Spleen (tissue), 11 donors: Measurements from ENCODE around the gene PPP1R12B. TPM values are rescaled to one million over a fixed set of nuclear protein-coding genes. Genes with fewer than 3 reads are reported as not detected.
"Not testable (repeated sequence)": the region's sequence is repeated elsewhere in the genome, so short reads cannot be mapped to it uniquely, and the experiment has no call there.

Source experiments
- DNase-seq: peaks from one replicate; pipeline ENCODE4 v3.0.0-alpha.2; 2020
- H3K27ac ChIP-seq, 8 donors: fragments of 200-600 bp; sonication (generic) in 7 of 8; 1 replicate in 4 of 8; 2 replicates in 4 of 8; pipeline versions ENCODE4 v1.5.0 to v1.8.0; 2016 to 2021; ENCODE audit warnings: inconsistent platforms in 4 of 8, mild to moderate bottlenecking in 4 of 8, moderate library complexity in 1 of 8
- H3K27me3 ChIP-seq, 7 donors: fragments of 200-600 bp; sonication (generic) in 6 of 7; replicated peaks in 1 of 7; 1 replicate in 4 of 7; 2 replicates in 3 of 7; pipeline versions ENCODE4 v1.5.0 to v1.8.0; 2016 to 2021; ENCODE audit warnings: inconsistent platforms in 3 of 7, mild to moderate bottlenecking in 1 of 7
- H3K36me3 ChIP-seq, 6 donors: fragments of 200-600 bp; sonication (generic) in 5 of 6; 1 replicate in 4 of 6; 2 replicates in 2 of 6; pipeline versions ENCODE4 v1.5.0 to v1.8.0; 2016 to 2021; ENCODE audit warnings: inconsistent platforms in 2 of 6
- H3K4me1 ChIP-seq, 6 donors: fragments of 200-600 bp; sonication (generic) in 5 of 6; 1 replicate in 3 of 6; 2 replicates in 3 of 6; pipeline versions ENCODE4 v1.5.0 to v1.8.0; 2016 to 2021; ENCODE audit warnings: inconsistent platforms in 3 of 6
- H3K4me3 ChIP-seq, 8 donors: fragments of 200-600 bp; sonication (generic) in 7 of 8; 1 replicate in 4 of 8; 2 replicates in 4 of 8; pipeline versions ENCODE4 v1.5.0 to v1.8.0; 2016 to 2021; ENCODE audit warnings: inconsistent platforms in 4 of 8, mild to moderate bottlenecking in 4 of 8, moderate library complexity in 2 of 8
- H3K9me3 ChIP-seq, 8 donors: fragments of 200-600 bp; sonication (generic) in 7 of 8; 1 replicate in 4 of 8; 2 replicates in 4 of 8; pipeline versions ENCODE4 v1.5.0 to v1.8.0; 2016 to 2021; ENCODE audit warnings: inconsistent platforms in 4 of 8
- CTCF ChIP-seq, 11 experiments: fragments of 200-600 bp in 7 of 11; fragments of 450-650 bp in 4 of 11; sonication (generic) in 4 of 11; IDR thresholded peaks in 8 of 11; conservative IDR thresholded peaks in 3 of 11; 1 replicate in 7 of 11; 2 replicates in 4 of 11; pipeline versions ENCODE4 v1.4.0 to v1.8.0; 2016 to 2021; ENCODE audit warnings: antibody characterized with exemption in 11 of 11, inconsistent platforms in 4 of 11, mild to moderate bottlenecking in 1 of 11
- POLR2A ChIP-seq, 3 donors: fragments of 450-650 bp; IDR thresholded peaks; one replicate each; pipeline ENCODE4 v1.5.1; 2017; ENCODE audit warnings: antibody characterized with exemption in 3 of 3, mild to moderate bottlenecking in 1 of 3
- POLR2AphosphoS5 ChIP-seq, 3 donors: sonication (generic); formaldehyde crosslinking; IDR thresholded peaks; one replicate each; pipeline ENCODE4 v1.5.1; 2017; ENCODE audit warnings: antibody characterized with exemption in 3 of 3
- WGBS, 5 donors: extraction: QIAGEN DNeasy Blood & Tissue Kit in 3 of 5; methylation state at CpG; one replicate each; pipeline versions ENCODE4 v1.1.5 to v1.1.7; 2013 to 2018; 5-methylcytosine and 5-hydroxymethylcytosine counted together
- intact Hi-C: fragments of 100-400 bp; cut with DNase I; formaldehyde crosslinking; loops from one replicate; pipeline ENCODE4 v1.15.0; 2023; ENCODE audit warnings: low total_unique reads
- polyA plus RNA-seq, 3 donors: library from polyadenylated mRNA; stranded (reverse); fragments of 200-250 nt; gene quantifications; one replicate each; pipeline ENCODE4 v1.2.1, GENCODE V29; 2013
- total RNA-seq, 7 donors: library from RNA; depleted of rRNA in 3 of 7; stranded (reverse); fragments of >200 nt in 3 of 7; fragmentation: NEBNext Ultra II Directional in 4 of 7; extraction: Animal tissue kit (Norgen Biotek cat#: 25700) in 4 of 7; gene quantifications; one replicate each; pipeline versions ENCODE4 v1.1.0 to v1.2.1, GENCODE V29; 2016 to 2021
- donor health status: healthy with polysubstance abuse.
- donor health status: DM: no; HTN: no; CAD: no; lungs with moderate emphysema.
- donor health status: DM: no; HTN: no; CAD: no.
- donor health status: Bipolar disorder and iron deficiency.
- donor health status: healthy.
- donor health status: DM: no; HTN: no; CAD: no.
- donor health status: DM: yes; HTN: yes; CAD: no.

PPP1R12B gene
- total and polyA plus RNA-seq, 10 donors = 2.4 to 124 (median 73.7) TPM

GRCh38 chr1:202433155-202434043 lies 84.9 kb downstream of the PPP1R12B start:
- H3K36me3 ChIP-seq = peaks cover 7 to 97% (median 44%) of the 10 kb centered on the region in 6 donors
- no peak overlapping the region for H3K4me3 ChIP-seq
- intact Hi-C loops = no loop called here
- no peaks in the 10 kb centered on the region for H3K27me3 ChIP-seq
- no peak for DNase-seq
- no peaks in the 10 kb centered on the region for H3K9me3 ChIP-seq
- WGBS, 5 donors = 81 to 91% (median 82%) methylated on average over 3 of the region's 3 CpGs
- no peak overlapping the region for H3K27ac ChIP-seq
- TF ChIP-seq CTCF (IDR thresholded peaks at IDR 0.05 in 8 of 11, conservative IDR thresholded peaks at IDR 0.05 in 3 of 11) (no peak), POLR2A (IDR thresholded peaks at IDR 0.05) (no peak), POLR2AphosphoS5 (IDR thresholded peaks at IDR 0.05) (no peak)
- H3K4me1 ChIP-seq = no peaks in the 10 kb centered on the region

- no peak for TF ChIP-seq POLR2AphosphoS5 (IDR thresholded peaks at IDR 0.05)
- no peak for TF ChIP-seq CTCF (IDR thresholded peaks at IDR 0.05 in 8 of 11, conservative IDR thresholded peaks at IDR 0.05 in 3 of 11)
- TF ChIP-seq POLR2A (IDR thresholded peaks at IDR 0.05) = no peak
- no peaks in the 10 kb centered on the region for H3K27me3 ChIP-seq
- DNase-seq = no peak
- H3K36me3 ChIP-seq = peaks cover 8 to 97% (median 50%) of the 10 kb centered on the region in 6 donors
- H3K4me1 ChIP-seq = no peaks in the 10 kb centered on the region
- no peaks in the 10 kb centered on the region for H3K9me3 ChIP-seq
- no peak overlapping the region for H3K27ac ChIP-seq
- no peak overlapping the region for H3K4me3 ChIP-seq
- intact Hi-C loops = no loop called here
Observed at GRCh38 chr1:202434059-202434458, 85.6 kb downstream of the PPP1R12B start.

GRCh38 chr1:202438393-202439174 lies 90.1 kb downstream of the PPP1R12B start:
- TF ChIP-seq POLR2AphosphoS5 (IDR thresholded peaks at IDR 0.05) = no peak
- no peak for TF ChIP-seq CTCF (IDR thresholded peaks at IDR 0.05 in 8 of 11, conservative IDR thresholded peaks at IDR 0.05 in 3 of 11)
- no peak for TF ChIP-seq POLR2A (IDR thresholded peaks at IDR 0.05)
- Histone ChIP-seq H3K36me3 (peaks cover 10 to 100% (median 49%) of the 10 kb centered on the region in 6 donors), H3K27ac (no peak overlapping the region), H3K27me3 (no peaks in the 10 kb centered on the region), H3K4me1 (peaks cover 0 to 7% (median 0%) of the 10 kb centered on the region in 6 donors), H3K4me3 (no peak overlapping the region), H3K9me3 (no peaks in the 10 kb centered on the region)
- 95 to 97% (median 96%) methylated on average over 16 to 37 of the region's 37 CpGs for WGBS, 5 donors
- DNase-seq = no peak
- intact Hi-C loops = no loop called here

- no peak overlapping the region for H3K4me3 ChIP-seq
- peaks cover 10 to 98% (median 47%) of the 10 kb centered on the region in 6 donors for H3K36me3 ChIP-seq
- TF ChIP-seq POLR2AphosphoS5 (IDR thresholded peaks at IDR 0.05) (no peak), POLR2A (IDR thresholded peaks at IDR 0.05) (no peak), CTCF (IDR thresholded peaks at IDR 0.05 in 8 of 11, conservative IDR thresholded peaks at IDR 0.05 in 3 of 11) (no peak)
- WGBS, 5 donors = 89 to 100% (median 97%) methylated on average over 8 to 14 of the region's 14 CpGs
- H3K4me1 ChIP-seq = peaks cover 0 to 7% (median 0%) of the 10 kb centered on the region in 6 donors
- H3K27ac ChIP-seq = no peak overlapping the region
- no peaks in the 10 kb centered on the region for H3K27me3 ChIP-seq
- intact Hi-C loops = no loop called here
- no peak for DNase-seq
- H3K9me3 ChIP-seq = no peaks in the 10 kb centered on the region
Observed at GRCh38 chr1:202439308-202439707, 90.8 kb downstream of the PPP1R12B start.

GRCh38 chr1:202448140-202448539 lies 99.6 kb downstream of the PPP1R12B start:
- WGBS, 5 donors = 62 to 75% (median 72%) methylated on average over 2 of the region's 2 CpGs
- H3K27me3 ChIP-seq = not testable (repeated sequence)

GRCh38 chr1:202451641-202452040 lies 103.1 kb downstream of the PPP1R12B start:
- DNase-seq, intact Hi-C loops, H3K27ac ChIP-seq, H3K4me1 ChIP-seq, H3K4me3 ChIP-seq, H3K9me3 ChIP-seq, H3K27me3 ChIP-seq: not testable (repeated sequence)
- 96 to 100% (median 97%) methylated on average over 15 to 24 of the region's 26 CpGs; no CpG with 5 or more reads in 1 of the 5 donors for WGBS, 5 donors
- H3K36me3 ChIP-seq = peaks cover 0 to 69% (median 15%) of the 10 kb centered on the region in 6 donors

More at GRCh38 chr1:202448140-202448539, 99.6 kb downstream of the PPP1R12B start:
- DNase-seq, H3K9me3 ChIP-seq, H3K4me1 ChIP-seq, H3K4me3 ChIP-seq, H3K27ac ChIP-seq, intact Hi-C loops: not testable (repeated sequence)
- H3K36me3 ChIP-seq = peaks cover 0 to 79% (median 24%) of the 10 kb centered on the region in 6 donors
